Right hindlimb (tissue), 1 donor: ENCODE results near the gene PKN2.
"Not testable (repeated sequence)": the region's sequence is repeated elsewhere in the genome, so short reads cannot be mapped to it uniquely, and the experiment has no call there.

ENCODE experiments used
- DNase-seq: peaks from one replicate; pipeline ENCODE4 v3.0.0-alpha.2; 2018

The PKN2 gene

GRCh38 chr1:88800382-88801051, 116.4 kb downstream of the PKN2 start:
- DNase-seq = no peak

- DNase-seq = no peak
Observed at GRCh38 chr1:88801575-88802208, 117.6 kb downstream of the PKN2 start.

GRCh38 chr1:88802404-88802803, 118.3 kb downstream of the PKN2 start:
- no peak for DNase-seq

- DNase-seq = no peak
Observed at GRCh38 chr1:88802950-88803349, 118.9 kb downstream of the PKN2 start.

- DNase-seq = no peak
Observed at GRCh38 chr1:88803444-88803843, 119.4 kb downstream of the PKN2 start.

- DNase-seq = no peak
Observed at GRCh38 chr1:88812366-88812765, 128.3 kb downstream of the PKN2 start.

- DNase-seq = no peak
Observed at GRCh38 chr1:88813471-88813870, 129.4 kb downstream of the PKN2 start.

- not testable (repeated sequence) for DNase-seq
Observed at GRCh38 chr1:88819642-88820041, 135.6 kb downstream of the PKN2 start.

- no peak for DNase-seq
Observed at GRCh38 chr1:88825721-88826120, 141.6 kb downstream of the PKN2 start.

- DNase-seq = no peak
Observed at GRCh38 chr1:88847643-88848042, 163.6 kb downstream of the PKN2 start.

- no peak for DNase-seq
Observed at GRCh38 chr1:88851303-88852063, 167.4 kb downstream of the PKN2 start.

- DNase-seq = no peak
Observed at GRCh38 chr1:88867743-88868521, 183.9 kb downstream of the PKN2 start.

GRCh38 chr1:88869644-88870043, 185.6 kb downstream of the PKN2 start:
- DNase-seq = not testable (repeated sequence)

GRCh38 chr1:88873737-88874349, 189.8 kb downstream of the PKN2 start:
- no peak for DNase-seq

GRCh38 chr1:88875595-88875994, 191.5 kb downstream of the PKN2 start:
- no peak for DNase-seq

GRCh38 chr1:88876573-88877365, 192.7 kb downstream of the PKN2 start:
- no peak for DNase-seq

- DNase-seq = no peak
Observed at GRCh38 chr1:88877382-88877825, 193.3 kb downstream of the PKN2 start.

- DNase-seq = no peak
Observed at GRCh38 chr1:88877911-88878310, 193.8 kb downstream of the PKN2 start.

- DNase-seq = no peak
Observed at GRCh38 chr1:88878731-88879130, 194.7 kb downstream of the PKN2 start.

- not testable (repeated sequence) for DNase-seq
Observed at GRCh38 chr1:88880717-88881116, 196.6 kb downstream of the PKN2 start.

GRCh38 chr1:88883156-88883555, 199.1 kb downstream of the PKN2 start:
- no peak for DNase-seq
